ENCODE measurements around the gene MICU1.

The MICU1 gene

DNA sequence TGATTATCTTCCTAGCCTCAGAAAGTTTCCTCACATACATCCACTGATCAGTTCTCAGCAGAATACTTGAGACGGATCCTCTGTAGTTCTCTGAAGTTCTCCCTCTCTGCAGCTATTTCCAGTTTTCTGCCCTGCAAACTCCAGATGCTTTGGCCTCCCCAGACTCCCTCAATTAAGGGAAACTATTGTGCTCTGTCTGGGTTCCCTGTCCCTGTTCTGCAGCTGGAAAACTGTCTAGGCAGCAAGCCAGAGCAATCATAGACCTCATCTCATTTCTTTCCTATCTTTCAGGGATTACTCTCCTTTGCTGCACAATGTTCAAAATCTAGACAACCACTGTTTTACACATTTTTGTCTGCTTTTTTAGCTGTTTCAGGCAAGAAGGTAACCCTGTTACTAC is 9.2 kb downstream of the MICU1 start:
- Histone ChIP-seq H3K27me3 (ENCODE audit: low read length) (no peaks in the 10 kb centered on the region), H3F3A (ENCODE audit: insufficient read depth) (no peaks in the 10 kb centered on the region), H3K79me2 (ENCODE audit: insufficient read depth, low read length) (peaks cover 15% of the 10 kb centered on the region; the same call in 1 of the 2 replicates), H4K20me1 (ENCODE audit: low read depth, low read length) (no peaks in the 10 kb centered on the region), H3K4me3 (ENCODE audit: insufficient read depth, low read length, poor library complexity, severe bottlenecking) (no peak overlapping the region), H3K9me3 (ENCODE audit: insufficient read depth, low read length) (no peaks in the 10 kb centered on the region), H3K27ac (ENCODE audit: low read depth, low read length) (no peak overlapping the region), H3K4me2 (ENCODE audit: low read depth, low read length, poor library complexity, severe bottlenecking) (no peak overlapping the region), H3K9ac (ENCODE audit: low read length) (no peak overlapping the region), H2AFZ (ENCODE audit: low read depth, low read length, severe bottlenecking) (no peak overlapping the region), H3K36me3 (ENCODE audit: low read length) (no peaks in the 10 kb centered on the region), H3K9me2 (replicated peaks; ENCODE audit: insufficient read depth, low read length) (no peaks in the 10 kb centered on the region)
- TF ChIP-seq, protein P1, sequence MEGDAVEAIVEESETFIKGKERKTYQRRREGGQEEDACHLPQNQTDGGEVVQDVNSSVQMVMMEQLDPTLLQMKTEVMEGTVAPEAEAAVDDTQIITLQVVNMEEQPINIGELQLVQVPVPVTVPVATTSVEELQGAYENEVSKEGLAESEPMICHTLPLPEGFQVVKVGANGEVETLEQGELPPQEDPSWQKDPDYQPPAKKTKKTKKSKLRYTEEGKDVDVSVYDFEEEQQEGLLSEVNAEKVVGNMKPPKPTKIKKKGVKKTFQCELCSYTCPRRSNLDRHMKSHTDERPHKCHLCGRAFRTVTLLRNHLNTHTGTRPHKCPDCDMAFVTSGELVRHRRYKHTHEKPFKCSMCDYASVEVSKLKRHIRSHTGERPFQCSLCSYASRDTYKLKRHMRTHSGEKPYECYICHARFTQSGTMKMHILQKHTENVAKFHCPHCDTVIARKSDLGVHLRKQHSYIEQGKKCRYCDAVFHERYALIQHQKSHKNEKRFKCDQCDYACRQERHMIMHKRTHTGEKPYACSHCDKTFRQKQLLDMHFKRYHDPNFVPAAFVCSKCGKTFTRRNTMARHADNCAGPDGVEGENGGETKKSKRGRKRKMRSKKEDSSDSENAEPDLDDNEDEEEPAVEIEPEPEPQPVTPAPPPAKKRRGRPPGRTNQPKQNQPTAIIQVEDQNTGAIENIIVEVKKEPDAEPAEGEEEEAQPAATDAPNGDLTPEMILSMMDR (IDR thresholded peaks at IDR 0.05; ENCODE audit: insufficient read depth, low read length, poor library complexity, severe bottlenecking) = no peak
- no peak for TF ChIP-seq EZH2phosphoT487 (conservative IDR thresholded peaks at IDR 0.05; ENCODE audit: low read length)

DNA sequence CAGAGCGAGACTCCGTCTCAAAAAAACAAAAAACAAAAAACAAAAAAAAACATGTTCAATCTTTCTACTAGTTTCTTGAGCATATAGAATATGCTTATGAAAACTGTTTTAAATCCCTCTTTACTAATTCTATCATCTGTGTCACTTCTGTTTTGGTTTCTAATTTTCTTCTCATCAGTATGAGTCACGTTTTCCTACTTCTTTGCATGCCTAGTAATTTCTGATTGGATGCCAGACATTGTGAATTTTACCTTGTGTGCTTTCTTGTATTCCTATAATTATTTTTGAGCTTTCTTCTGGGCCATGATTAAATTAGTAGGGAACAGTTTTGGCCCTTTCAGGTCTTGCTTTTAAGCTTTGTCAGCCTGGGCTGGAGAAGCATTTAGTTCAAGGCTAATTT is 9.9 kb downstream of the MICU1 start:
- Histone ChIP-seq H3K9me2 (replicated peaks; ENCODE audit: insufficient read depth, low read length) (no peaks in the 10 kb centered on the region), H3F3A (ENCODE audit: insufficient read depth) (no peaks in the 10 kb centered on the region), H3K27me3 (ENCODE audit: low read length) (no peaks in the 10 kb centered on the region), H3K36me3 (ENCODE audit: low read length) (no peaks in the 10 kb centered on the region), H2AFZ (ENCODE audit: low read depth, low read length, severe bottlenecking) (no peak overlapping the region), H3K9ac (ENCODE audit: low read length) (no peak overlapping the region), H3K79me2 (ENCODE audit: insufficient read depth, low read length) (peaks cover 17% of the 10 kb centered on the region; the same call in 1 of the 2 replicates), H3K4me3 (ENCODE audit: insufficient read depth, low read length, poor library complexity, severe bottlenecking) (no peak overlapping the region), H3K9me3 (ENCODE audit: insufficient read depth, low read length) (no peaks in the 10 kb centered on the region), H4K20me1 (ENCODE audit: low read depth, low read length) (no peaks in the 10 kb centered on the region), H3K4me2 (ENCODE audit: low read depth, low read length, poor library complexity, severe bottlenecking) (no peak overlapping the region), H3K27ac (ENCODE audit: low read depth, low read length) (no peak overlapping the region)
- TF ChIP-seq, protein P1 (IDR thresholded peaks at IDR 0.05; ENCODE audit: insufficient read depth, low read length, poor library complexity, severe bottlenecking) = no peak
- no peak for TF ChIP-seq EZH2phosphoT487 (conservative IDR thresholded peaks at IDR 0.05; ENCODE audit: low read length)

GRCh38 chr10:72612203-72612826 is 13.6 kb downstream of the MICU1 start:
- Histone ChIP-seq H3K27me3 (ENCODE audit: low read length) (no peaks in the 10 kb centered on the region), H3F3A (ENCODE audit: insufficient read depth) (no peaks in the 10 kb centered on the region), H2AFZ (ENCODE audit: low read depth, low read length, severe bottlenecking) (no peak overlapping the region), H3K9me2 (replicated peaks; ENCODE audit: insufficient read depth, low read length) (no peaks in the 10 kb centered on the region), H3K36me3 (ENCODE audit: low read length) (no peaks in the 10 kb centered on the region), H3K27ac (ENCODE audit: low read depth, low read length) (no peak overlapping the region), H3K9ac (ENCODE audit: low read length) (no peak overlapping the region), H3K79me2 (ENCODE audit: insufficient read depth, low read length) (peaks cover 13% of the 10 kb centered on the region; the same call in 1 of the 2 replicates), H3K9me3 (ENCODE audit: insufficient read depth, low read length) (no peaks in the 10 kb centered on the region), H4K20me1 (ENCODE audit: low read depth, low read length) (no peaks in the 10 kb centered on the region), H3K4me3 (ENCODE audit: insufficient read depth, low read length, poor library complexity, severe bottlenecking) (no peak overlapping the region), H3K4me2 (ENCODE audit: low read depth, low read length, poor library complexity, severe bottlenecking) (no peak overlapping the region)
- no peak for TF ChIP-seq EZH2phosphoT487 (conservative IDR thresholded peaks at IDR 0.05; ENCODE audit: low read length)
- TF ChIP-seq, protein P1 (IDR thresholded peaks at IDR 0.05; ENCODE audit: insufficient read depth, low read length, poor library complexity, severe bottlenecking) = no peak

All from SU-DHL-6 (cell line).